GM04504 (cell line): ENCODE results near the gene HOXD1.
A peak's percentile ranks its signal among the peaks of the same experiment; 100 is the strongest.

ENCODE experiments used
- DNase-seq: peaks from one replicate; pipeline ENCODE4 v3.0.0-alpha.2; 2012; ENCODE audit warnings: low read depth

The HOXD1 gene

DNA sequence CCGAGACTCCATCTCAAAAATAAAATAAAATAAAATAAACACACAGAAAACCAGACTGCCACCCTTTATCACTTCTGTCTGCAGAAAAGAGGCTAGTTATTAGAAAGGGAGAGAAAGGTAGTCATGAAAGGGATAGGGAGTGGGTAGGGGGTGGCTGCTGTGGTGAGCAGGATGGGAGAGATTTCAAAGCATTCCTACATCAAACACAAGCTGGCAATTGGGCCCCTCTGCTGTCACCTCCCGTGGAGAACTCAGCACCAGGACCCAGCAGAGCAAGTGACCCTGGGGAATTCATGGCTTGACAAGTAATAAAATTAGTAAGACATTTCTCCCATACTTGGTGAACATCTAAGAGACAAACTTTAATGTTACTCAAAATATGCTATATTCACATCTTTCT, 3.7 kb upstream of the HOXD1 start:
- DNase-seq = no peak

GRCh38 chr2:176186024-176186423, 2.4 kb upstream of the HOXD1 start:
- no peak for DNase-seq

DNA sequence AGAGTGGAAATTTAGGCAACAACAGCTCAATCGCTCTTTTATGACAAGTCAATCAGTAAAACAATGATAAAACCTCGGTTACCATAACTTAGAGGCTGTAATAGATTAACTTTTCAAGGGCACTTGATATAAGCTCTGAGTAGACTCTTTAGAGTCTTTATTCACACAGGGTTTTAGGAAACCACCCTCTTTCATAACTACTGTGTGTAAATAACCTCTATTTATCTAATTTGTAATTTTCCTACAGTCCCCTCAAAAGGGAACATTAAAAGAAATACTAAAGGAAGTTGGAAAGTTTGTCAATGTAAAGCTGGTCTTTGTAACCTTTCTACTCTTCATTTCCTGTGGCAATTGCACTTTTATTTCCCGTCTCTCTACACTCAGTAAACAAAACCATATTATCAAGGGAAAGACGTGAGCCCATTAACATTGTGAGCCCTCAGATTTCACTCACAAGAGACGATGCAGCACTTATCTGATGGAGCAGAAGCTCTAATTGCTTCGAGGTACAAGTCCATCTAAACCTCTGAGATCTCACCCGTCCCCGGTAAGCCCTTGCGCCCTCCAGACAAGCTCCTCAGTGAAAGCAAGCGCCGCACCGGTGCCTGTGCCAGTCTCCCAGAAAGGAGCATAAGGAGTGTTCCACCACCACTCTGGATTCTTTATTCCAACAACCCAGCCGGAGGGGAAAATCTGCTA, 1.1 kb upstream of the HOXD1 start:
- DNase-seq = no peak

DNA sequence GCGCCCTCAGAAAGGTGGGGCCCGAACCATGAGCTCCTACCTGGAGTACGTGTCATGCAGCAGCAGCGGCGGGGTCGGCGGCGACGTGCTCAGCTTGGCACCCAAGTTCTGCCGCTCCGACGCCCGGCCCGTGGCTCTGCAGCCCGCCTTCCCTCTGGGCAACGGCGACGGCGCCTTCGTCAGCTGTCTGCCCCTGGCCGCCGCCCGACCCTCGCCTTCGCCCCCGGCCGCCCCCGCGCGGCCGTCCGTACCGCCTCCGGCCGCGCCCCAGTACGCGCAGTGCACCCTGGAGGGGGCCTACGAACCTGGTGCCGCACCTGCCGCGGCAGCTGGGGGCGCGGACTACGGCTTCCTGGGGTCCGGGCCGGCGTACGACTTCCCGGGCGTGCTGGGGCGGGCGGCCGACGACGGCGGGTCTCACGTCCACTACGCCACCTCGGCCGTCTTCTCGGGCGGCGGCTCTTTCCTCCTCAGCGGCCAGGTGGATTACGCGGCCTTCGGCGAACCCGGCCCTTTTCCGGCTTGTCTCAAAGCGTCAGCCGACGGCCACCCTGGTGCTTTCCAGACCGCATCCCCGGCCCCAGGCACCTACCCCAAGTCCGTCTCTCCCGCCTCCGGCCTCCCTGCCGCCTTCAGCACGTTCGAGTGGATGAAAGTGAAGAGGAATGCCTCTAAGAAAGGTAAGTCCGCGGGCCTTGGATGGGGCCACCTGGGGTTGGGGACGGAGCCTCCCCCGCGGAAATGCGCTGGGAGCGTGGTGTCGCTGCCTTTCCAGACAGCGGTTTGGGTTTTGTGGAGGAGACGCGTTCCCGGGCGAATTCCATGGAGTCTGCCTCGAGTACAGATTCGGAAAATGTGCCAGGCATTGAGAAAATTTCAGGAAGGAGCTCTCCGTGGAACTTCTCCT, 559 bp downstream of the HOXD1 start:
- no peak for DNase-seq

- no peak for DNase-seq
Observed at GRCh38 chr2:176189681-176190641, 1.5 kb downstream of the HOXD1 start.

DNA sequence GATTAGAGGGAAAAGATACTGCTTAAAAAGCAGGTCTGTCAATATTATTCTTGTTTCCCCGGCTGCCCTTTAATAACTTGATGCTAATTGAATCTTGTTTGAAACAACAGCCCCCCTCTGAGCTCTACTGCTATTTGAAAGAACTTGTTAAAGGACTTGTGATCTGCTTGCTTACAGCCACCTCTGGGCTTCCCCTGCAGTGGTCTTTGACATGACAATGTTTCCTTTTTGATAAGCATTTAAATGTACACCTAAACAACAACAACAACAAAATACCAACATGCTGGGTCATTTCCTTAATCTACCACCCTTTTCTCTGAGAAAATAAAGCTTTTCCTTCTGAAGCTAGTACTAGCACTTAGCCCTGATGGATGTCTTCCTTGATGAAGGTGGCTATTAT, 3.9 kb downstream of the HOXD1 start:
- no peak for DNase-seq

GRCh38 chr2:176193048-176193447, 4.6 kb downstream of the HOXD1 start:
- no peak for DNase-seq

GRCh38 chr2:176199902-176200301, 11.4 kb downstream of the HOXD1 start:
- no peak for DNase-seq

DNA sequence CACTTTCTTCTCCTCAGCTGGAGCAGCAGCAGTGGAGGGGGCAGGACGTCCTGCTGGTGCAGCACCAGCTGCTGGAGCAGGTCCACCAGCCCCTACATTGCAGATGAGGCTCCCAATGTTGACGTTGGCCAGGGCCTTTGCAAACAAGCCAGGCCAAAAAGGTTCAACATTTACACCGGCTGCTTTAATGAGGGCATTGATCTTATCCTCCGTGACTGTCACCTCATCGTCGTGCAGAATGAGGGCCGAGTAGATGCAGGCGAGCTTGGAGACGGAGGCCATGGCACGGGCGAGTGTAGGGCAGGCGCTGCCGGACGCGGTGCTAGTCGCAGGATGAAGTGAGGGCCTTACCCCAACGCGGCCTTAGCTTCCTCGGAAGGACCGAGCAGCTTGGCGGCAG, 12.5 kb downstream of the HOXD1 start:
- DNase-seq = no peak

GRCh38 chr2:176202491-176202890, 14.0 kb downstream of the HOXD1 start:
- no peak for DNase-seq

- no peak for DNase-seq
Observed at GRCh38 chr2:176205126-176205525, 16.7 kb downstream of the HOXD1 start.

- no peak for DNase-seq
Observed at GRCh38 chr2:176206136-176206535, 17.7 kb downstream of the HOXD1 start.

DNA sequence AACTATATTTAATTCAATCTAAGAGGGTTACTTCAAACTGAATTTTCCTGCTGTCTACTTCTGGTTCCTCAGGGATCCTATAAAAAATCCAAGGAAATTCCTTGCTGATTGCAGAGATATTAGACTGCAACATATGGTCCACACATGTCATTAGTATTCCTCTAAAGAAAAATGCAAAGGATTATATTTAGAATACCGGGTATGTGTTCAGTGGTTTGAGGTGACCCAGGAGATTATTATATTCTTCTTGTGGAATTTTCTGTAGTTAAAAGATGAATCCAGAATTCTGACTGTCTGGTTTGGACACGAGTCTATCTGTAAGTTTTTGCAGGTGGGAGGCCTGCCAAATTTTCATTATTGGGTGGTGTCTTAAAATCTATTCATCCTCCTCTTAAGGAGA, 18.2 kb downstream of the HOXD1 start:
- peak; percentile 11 for DNase-seq

- DNase-seq = no peak
Observed at GRCh38 chr2:176211110-176211509, 22.6 kb downstream of the HOXD1 start.

- DNase-seq = no peak
Observed at GRCh38 chr2:176212276-176212675, 23.8 kb downstream of the HOXD1 start.

- no peak for DNase-seq
Observed at GRCh38 chr2:176213406-176213805, 24.9 kb downstream of the HOXD1 start.

GRCh38 chr2:176227874-176228273, 39.4 kb downstream of the HOXD1 start:
- no peak for DNase-seq

- DNase-seq = no peak
Observed at GRCh38 chr2:176234156-176234555, 45.7 kb downstream of the HOXD1 start.

GRCh38 chr2:176234940-176235339, 46.5 kb downstream of the HOXD1 start:
- DNase-seq = no peak

GRCh38 chr2:176237456-176237855, 49.0 kb downstream of the HOXD1 start:
- no peak for DNase-seq

DNA sequence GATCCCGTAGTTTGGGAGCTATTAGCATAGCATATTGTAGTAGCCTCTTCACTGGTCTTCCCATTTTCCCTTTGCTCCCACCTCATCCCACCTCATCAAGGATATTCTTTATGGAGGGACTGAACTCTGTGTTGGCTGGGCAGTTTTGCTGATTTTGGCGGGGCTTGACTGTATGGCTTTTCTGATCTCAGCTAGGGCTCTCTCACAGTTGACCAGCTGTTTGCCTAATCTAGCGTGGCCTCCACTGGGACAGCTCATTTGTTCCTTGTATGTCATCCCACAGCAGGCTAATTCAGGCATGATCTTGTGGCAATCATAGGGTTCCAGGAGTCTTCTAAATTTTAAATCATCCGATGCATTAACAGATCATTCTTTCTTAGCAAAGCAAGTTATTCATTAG, 50.6 kb downstream of the HOXD1 start:
- no peak for DNase-seq

DNA sequence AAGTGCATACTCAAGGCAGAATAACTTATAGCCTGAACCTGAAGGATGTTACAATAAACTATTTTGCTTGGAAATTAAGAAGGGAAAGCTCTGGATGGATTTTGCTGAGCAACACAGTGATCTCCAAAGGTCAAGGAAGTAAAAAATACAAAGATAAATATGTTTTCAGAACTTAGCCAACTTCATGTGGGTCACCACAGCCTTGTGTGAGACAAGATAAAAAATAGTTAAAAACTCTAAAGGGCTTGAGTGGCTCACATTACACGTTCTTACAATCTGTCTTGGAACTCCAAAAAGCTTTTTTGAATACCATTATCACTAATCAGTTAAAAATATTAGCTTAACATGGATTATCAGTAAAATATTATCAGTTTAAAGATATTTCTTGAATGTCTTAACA, 51.8 kb downstream of the HOXD1 start:
- no peak for DNase-seq
